ENCODE data around the gene BEND6. TPM values are rescaled to one million over a fixed set of nuclear protein-coding genes. Genes with fewer than 3 reads are reported as not detected.

BEND6 gene
- total RNA-seq, 1 donor from 2014 or later: 4.4 TPM

- no peak for ATAC-seq
- intact Hi-C loops (cut with DNase I): no loop called here
- DNase-seq (ENCODE audit: low spot score): no peak
These were observed 18.4 kb upstream of the BEND6 start for GRCh38 chr6:56936466-56936865.

GRCh38 chr6:56938649-56939191 lies 16.2 kb upstream of the BEND6 start:
- intact Hi-C loops (cut with DNase I): no loop called here
- no peak for DNase-seq (ENCODE audit: low spot score)
- ATAC-seq: no peak

DNA sequence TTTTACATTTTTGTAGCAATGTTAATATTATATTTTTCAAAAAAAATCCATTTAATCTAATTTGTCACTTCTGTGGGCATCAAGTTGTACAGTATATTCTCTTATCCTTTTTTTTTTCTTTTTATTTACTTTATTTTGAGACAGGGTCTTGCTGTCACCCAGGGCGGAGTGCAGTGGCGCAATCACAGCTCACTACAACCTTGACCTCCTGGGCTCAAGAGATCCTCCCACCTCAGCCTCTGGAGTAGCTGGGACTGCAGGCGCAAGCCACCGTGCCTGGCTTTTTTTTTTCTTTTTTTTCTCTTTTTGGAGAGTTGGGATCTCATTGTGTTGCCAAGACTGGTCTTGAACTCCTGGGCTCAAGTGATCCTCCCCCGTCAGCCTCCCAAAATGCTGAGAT lies 14.4 kb upstream of the BEND6 start:
- ATAC-seq: no peak
- intact Hi-C loops (cut with DNase I): no loop called here
- no peak for DNase-seq (ENCODE audit: low spot score)

- ATAC-seq: no peak
- DNase-seq (ENCODE audit: low spot score): no peak
- intact Hi-C loops (cut with DNase I): no loop called here
These were observed 13.9 kb upstream of the BEND6 start for GRCh38 chr6:56940977-56941376.

DNA sequence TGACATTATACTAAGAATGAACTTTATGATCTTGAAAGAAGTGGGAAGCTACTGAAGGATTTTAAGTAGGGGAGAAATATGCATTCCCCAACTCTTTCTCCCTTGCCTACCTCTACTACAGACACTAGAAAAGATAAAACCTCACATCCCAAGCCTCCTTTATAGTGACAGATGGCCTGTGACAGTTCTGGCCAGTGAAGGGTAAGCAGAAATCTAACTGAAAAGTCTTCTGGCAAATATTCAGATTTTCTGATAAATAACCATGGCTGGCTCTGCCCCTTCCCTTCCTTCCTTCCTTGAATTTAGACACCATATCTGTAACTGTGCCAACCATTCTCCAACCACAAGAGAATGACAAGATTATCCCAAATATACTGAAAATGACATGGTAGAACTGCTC lies 10.2 kb upstream of the BEND6 start:
- intact Hi-C loops (cut with DNase I): no loop called here
- DNase-seq (ENCODE audit: low spot score): no peak
- ATAC-seq: no peak

- DNase-seq (ENCODE audit: low spot score): no peak
- intact Hi-C loops (cut with DNase I): no loop called here
- ATAC-seq: no peak
These were observed 8.5 kb upstream of the BEND6 start for GRCh38 chr6:56946368-56946767.

DNA sequence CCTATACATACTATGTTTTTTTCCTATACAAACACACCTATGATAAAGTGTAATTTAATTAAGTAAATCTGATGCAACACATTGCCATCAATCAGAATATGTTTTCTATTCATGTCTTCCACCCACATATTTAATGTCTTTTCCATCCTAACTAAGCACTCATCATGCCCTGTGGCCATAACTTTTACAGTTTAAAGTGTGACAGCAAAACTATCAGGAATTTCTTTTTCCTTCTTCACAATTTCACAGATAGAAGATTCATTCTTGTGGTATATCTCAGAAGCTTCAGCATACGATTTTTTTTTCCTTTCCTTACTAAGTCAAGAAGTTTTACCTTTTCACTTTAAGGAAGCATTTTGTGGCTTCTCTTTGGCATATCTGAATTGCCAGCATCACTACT lies 7.0 kb upstream of the BEND6 start:
- intact Hi-C loops (cut with DNase I): no loop called here
- no peak for ATAC-seq
- DNase-seq (ENCODE audit: low spot score): no peak

DNA sequence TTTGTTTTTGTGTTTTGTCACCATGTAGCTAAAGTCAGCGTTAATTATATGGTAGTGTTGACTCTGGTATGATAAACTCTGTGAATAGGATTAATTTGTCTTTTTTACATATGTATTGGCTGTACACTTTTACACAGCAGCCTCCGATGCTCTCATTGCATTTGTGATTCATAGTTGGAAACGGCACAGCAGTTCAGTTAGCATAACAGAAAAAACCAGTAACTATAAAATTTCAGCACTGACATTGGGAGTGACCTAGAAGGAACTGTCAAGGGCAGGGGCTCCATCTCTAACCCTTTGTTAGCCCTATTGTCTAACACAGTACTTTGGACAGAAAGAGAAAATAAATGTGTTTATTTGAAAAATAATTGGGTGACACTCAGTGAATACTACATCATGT lies 5.6 kb upstream of the BEND6 start:
- intact Hi-C loops (cut with DNase I): no loop called here
- ATAC-seq (no peak), DNase-seq (ENCODE audit: low spot score) (no peak)

DNA sequence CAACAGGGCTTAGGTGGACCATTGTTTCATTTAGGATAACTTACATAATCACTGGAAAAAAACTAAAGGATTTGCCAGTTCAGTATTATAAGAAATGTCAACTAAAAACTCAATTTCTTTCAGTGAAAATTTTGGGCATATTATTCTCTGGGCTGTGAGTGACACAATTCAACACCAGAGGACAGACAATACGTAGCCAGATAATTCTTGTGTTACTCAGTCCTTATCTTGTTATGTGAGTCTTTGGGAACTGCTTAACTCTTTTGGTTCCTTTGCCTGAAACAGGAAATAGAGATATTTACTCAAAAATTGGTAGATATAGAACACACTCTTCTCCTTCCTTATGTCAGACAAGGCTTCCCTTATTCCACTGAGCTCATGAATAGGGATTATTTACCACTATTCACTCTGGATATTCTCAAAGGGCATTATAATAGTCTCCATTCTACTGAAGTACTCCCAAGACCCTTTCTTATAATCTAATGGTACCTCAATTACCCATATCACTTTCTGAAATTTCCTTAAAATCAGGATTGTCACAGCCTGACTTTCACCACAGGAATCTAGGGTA lies 4.9 kb upstream of the BEND6 start:
- ATAC-seq (no peak), DNase-seq (ENCODE audit: low spot score) (no peak)
- intact Hi-C loops (cut with DNase I): no loop called here

- DNase-seq (ENCODE audit: low spot score) (no peak), ATAC-seq (no peak)
- intact Hi-C loops (cut with DNase I): no loop called here
These were observed 3.7 kb upstream of the BEND6 start for GRCh38 chr6:56951049-56951831.

DNA sequence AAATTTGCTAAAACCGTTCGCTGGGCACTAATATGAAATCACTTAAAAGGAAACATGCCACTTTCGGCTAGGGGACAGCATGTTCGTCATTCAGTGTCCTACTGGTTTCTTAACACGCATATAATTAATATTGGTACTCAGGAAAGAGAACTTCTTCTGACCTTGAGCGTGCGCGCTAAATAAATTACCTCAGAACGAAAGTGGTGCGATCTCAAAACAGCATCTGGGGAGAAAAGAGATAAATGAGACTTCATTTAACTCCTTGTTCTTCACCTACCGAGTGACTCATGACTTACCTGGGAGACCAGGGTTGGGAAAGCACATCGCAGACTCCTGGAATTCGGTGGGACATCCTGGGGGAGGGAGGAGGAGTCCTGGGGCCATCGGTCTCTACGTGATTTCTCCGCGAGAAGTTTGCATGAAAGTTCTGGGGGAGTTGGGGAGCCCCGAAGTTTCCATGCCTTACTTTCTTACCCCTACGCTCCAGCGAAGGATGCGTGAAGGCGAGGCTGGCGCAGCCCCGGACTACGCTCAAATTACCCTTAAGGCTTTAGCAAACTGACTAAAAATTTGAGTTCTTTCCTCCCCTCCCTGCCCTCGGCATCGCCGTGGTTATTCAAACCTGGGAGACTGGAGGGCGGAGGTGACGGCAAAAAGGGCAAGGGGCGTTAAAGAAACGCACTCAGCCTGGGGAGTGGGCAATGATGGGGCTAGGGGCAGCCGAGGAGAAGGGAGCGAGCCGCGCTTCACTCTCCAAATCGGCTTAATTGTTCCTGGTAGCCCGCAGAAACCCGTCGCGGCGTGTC lies 1.1 kb upstream of the BEND6 start:
- intact Hi-C loops (cut with DNase I): no loop called here
- DNase-seq (ENCODE audit: low spot score) (no peak), ATAC-seq (peak; percentile 26)

- DNase-seq (ENCODE audit: low spot score): peak; percentile 92
- intact Hi-C loops (cut with DNase I): no loop called here
- ATAC-seq: peak; percentile 85
These were observed 556 bp downstream of the BEND6 start for GRCh38 chr6:56955171-56956155.

GRCh38 chr6:56956491-56956890 lies 1.6 kb downstream of the BEND6 start:
- DNase-seq (ENCODE audit: low spot score) (no peak), ATAC-seq (no peak)
- intact Hi-C loops (cut with DNase I): no loop called here

- ATAC-seq: no peak
- intact Hi-C loops (cut with DNase I): no loop called here
- no peak for DNase-seq (ENCODE audit: low spot score)
These were observed 2.9 kb downstream of the BEND6 start for GRCh38 chr6:56957856-56958255.

- intact Hi-C loops (cut with DNase I): no loop called here
- ATAC-seq (no peak), DNase-seq (ENCODE audit: low spot score) (no peak)
These were observed 3.6 kb downstream of the BEND6 start for GRCh38 chr6:56958481-56958880.

GRCh38 chr6:56959094-56959493 lies 4.2 kb downstream of the BEND6 start:
- intact Hi-C loops (cut with DNase I): no loop called here
- DNase-seq (ENCODE audit: low spot score) (no peak), ATAC-seq (no peak)

DNA sequence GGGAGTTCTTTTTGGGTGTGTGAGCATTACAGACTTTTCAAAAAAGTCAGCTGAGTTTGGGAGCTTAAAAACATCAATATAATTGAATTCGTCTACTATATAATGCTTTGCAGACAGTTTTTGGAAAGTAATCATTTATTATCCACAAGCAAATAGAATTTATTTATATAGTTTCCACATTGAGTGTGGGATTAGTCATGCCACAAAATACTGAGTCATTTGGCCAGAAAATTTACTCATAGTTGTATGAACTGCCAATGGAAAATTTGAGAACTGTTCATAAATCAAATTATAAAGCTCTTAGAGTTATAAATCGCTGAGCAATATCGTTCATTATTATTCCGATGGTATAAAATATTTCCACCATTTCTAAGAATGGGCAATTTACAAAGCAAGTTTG lies 5.0 kb downstream of the BEND6 start:
- DNase-seq (ENCODE audit: low spot score) (no peak), ATAC-seq (no peak)
- intact Hi-C loops (cut with DNase I): no loop called here

GRCh38 chr6:56961151-56961550 lies 6.2 kb downstream of the BEND6 start:
- ATAC-seq (no peak), DNase-seq (ENCODE audit: low spot score) (no peak)
- intact Hi-C loops (cut with DNase I): no loop called here

DNA sequence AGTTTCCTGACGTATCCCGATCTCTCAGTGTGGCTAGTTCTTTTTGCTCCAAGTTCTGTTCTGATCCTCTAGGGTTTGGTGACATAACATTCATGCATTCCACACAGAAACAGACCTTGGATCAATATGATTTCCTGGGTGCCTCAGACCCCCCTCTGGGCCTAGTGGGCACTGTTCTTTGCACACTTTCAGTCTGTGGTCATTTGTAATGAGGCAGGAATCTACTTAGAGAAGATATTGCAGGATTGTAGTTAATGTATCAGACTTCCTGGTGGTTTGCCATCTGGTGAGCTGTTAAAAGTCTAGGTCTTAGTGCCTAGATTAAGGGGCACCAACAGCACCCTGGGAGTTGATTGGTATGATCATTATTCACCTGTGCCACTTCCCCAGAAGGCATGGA lies 7.5 kb downstream of the BEND6 start:
- DNase-seq (ENCODE audit: low spot score): no peak
- intact Hi-C loops (cut with DNase I): no loop called here
- ATAC-seq: no peak
